B cell (primary cell): ENCODE results near the gene CYP1A1.

Experiments used
- EZH2 ChIP-seq: IDR thresholded peaks from 2 replicates; pipeline ENCODE4 v1.6.1; 2012; ENCODE audit warnings: borderline replicate concordance, low read depth, mild to moderate bottlenecking, moderate library complexity, low read length; ENCODE audit not compliant: insufficient read depth, poor library complexity, severe bottlenecking
- TF ChIP-seq, protein P1 (sequence below): fragments of 200-600 bp; IDR thresholded peaks from one replicate; pipeline ENCODE4 v1.8.0; 2022; ENCODE audit warnings: antibody characterized with exemption, mild to moderate bottlenecking

DNA sequence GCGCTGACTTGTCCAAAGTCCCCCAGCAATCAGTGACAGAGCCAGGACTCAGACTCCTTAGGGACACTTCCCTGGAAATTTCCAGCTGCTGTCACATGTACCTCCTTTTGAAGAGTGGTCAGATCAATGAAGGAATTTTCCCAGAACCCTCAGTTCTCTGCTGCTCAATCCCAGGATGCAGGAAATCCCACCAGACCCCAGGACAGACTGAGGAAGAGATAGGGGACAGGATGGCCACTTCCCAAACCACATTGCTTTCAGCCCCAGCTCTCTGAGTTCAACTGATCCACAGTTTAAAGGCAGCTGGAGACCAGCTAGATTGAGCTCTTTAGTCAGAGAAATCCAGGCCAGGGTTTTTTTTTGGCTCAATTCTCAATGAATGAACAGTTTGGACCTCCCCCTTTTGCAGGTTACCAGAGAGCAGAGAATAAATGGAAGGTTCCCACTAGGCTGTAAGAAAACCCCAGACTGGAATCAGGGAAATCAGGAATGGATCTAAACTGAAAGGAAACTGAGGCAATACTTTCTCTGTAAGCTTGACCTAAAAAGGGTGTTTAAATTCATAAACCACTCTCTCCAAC is 1.5 kb downstream of the CYP1A1 start:
- TF ChIP-seq, protein P1, sequence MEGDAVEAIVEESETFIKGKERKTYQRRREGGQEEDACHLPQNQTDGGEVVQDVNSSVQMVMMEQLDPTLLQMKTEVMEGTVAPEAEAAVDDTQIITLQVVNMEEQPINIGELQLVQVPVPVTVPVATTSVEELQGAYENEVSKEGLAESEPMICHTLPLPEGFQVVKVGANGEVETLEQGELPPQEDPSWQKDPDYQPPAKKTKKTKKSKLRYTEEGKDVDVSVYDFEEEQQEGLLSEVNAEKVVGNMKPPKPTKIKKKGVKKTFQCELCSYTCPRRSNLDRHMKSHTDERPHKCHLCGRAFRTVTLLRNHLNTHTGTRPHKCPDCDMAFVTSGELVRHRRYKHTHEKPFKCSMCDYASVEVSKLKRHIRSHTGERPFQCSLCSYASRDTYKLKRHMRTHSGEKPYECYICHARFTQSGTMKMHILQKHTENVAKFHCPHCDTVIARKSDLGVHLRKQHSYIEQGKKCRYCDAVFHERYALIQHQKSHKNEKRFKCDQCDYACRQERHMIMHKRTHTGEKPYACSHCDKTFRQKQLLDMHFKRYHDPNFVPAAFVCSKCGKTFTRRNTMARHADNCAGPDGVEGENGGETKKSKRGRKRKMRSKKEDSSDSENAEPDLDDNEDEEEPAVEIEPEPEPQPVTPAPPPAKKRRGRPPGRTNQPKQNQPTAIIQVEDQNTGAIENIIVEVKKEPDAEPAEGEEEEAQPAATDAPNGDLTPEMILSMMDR, result no peak
- TF ChIP-seq EZH2, result no peak
